Measurements from ENCODE around the gene ABTB2.

ABTB2 gene

DNA sequence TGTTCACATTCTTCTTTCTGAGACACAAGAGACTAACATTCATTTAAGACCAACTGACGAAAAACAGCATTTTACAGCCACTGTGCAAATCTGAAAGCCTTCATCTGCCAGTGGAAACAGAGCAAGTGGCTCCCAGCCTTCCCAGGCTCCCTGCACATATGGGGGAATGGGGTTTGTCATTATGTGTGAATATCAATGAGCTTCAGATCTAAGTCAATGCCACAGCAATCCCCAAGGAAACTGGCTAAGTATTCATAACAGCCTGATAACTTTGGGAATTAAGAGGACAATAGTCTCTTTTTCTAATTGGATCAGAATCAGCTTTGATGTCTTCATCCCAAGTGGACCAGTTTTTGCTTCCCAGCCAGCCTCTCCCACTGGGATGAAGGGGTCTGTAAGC is 66.9 kb downstream of the ABTB2 start:
- H3K4me3 ChIP-seq (replicated peaks; ENCODE audit: low read depth, low read length): no peak overlapping the region
- TF ChIP-seq, protein P1, sequence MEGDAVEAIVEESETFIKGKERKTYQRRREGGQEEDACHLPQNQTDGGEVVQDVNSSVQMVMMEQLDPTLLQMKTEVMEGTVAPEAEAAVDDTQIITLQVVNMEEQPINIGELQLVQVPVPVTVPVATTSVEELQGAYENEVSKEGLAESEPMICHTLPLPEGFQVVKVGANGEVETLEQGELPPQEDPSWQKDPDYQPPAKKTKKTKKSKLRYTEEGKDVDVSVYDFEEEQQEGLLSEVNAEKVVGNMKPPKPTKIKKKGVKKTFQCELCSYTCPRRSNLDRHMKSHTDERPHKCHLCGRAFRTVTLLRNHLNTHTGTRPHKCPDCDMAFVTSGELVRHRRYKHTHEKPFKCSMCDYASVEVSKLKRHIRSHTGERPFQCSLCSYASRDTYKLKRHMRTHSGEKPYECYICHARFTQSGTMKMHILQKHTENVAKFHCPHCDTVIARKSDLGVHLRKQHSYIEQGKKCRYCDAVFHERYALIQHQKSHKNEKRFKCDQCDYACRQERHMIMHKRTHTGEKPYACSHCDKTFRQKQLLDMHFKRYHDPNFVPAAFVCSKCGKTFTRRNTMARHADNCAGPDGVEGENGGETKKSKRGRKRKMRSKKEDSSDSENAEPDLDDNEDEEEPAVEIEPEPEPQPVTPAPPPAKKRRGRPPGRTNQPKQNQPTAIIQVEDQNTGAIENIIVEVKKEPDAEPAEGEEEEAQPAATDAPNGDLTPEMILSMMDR (IDR thresholded peaks at IDR 0.05; ENCODE audit: low read depth, low read length, missing control alignments): no peak
- DNase-seq (ENCODE audit: extremely low read depth, low read depth): no peak

DNA sequence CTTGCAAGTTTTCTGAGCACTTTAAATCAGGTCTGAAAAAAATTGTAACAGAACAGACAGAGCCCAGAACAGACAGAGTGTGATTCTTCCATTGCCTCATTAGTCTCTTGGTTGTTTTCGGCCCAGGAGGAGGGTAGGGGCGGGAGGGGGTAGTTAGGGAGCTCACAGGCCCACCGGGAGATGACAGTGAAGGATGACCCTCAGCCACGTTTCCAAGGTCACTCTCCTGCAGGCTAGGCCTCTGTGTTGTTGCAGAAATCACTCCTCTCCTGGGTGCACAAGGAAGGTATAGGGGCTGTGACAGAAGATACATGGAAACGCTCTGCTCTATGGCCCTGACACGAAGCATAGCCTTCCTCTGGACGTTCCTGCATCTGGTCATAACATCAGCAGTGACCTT is 69.3 kb downstream of the ABTB2 start:
- TF ChIP-seq, protein P1 (IDR thresholded peaks at IDR 0.05; ENCODE audit: low read depth, low read length, missing control alignments): no peak
- DNase-seq (ENCODE audit: extremely low read depth, low read depth): no peak
- H3K4me3 ChIP-seq (replicated peaks; ENCODE audit: low read depth, low read length): no peak overlapping the region

DNA sequence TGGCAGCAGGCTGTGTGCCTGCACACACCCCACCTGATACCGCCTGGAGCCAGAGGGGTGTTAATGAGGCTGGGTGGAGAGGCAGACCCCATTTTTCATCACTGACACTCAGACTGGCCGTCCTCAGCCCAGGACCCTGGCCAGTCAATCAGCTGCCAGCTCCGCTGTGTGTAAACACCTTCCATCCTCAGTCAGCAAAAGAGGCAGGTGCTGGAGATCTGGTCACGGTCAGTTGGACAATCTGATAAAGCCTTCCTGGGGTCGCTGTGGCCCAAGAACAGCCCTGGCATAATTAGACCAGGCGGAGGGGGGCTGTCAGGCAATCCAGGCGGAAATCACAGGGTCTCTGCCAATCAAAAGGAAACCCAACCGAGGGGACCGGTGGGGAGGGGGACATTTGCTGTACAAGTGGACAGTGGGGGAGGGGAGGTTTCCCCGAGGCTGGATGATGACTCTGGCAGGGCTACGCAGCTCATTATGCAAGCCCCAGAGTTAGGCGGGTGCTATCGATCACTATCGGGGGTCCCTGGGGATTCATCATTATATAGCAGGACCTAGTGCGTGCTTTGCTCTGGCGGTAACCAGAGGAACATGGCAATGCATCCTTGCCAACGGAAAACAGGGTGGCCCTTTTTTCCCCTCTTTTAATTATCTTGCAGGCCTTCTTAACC is 72.9 kb downstream of the ABTB2 start:
- TF ChIP-seq, protein P1 (IDR thresholded peaks at IDR 0.05; ENCODE audit: low read depth, low read length, missing control alignments): no peak
- no peak overlapping the region for H3K4me3 ChIP-seq (replicated peaks; ENCODE audit: low read depth, low read length)

DNA sequence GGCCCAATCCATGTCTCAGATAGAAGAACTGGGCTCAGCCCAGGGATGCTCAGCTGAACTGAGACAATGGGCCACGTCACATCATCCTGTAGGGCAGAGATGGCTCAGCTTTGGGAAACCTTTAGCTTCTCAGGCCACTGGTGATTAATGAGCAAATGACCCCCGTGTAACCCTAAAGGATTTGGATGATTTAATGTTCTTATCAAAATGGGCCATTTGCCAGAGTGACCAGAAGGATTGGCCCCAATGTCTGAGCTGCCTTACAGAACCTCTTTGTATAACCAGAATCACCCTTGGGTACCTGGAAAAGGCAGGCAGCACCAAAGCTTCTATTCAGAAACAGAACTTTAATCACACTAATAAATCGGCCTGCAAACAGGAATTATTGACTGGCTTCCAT is 73.7 kb downstream of the ABTB2 start:
- H3K4me3 ChIP-seq (replicated peaks; ENCODE audit: low read depth, low read length): no peak overlapping the region
- DNase-seq (ENCODE audit: extremely low read depth, low read depth): no peak

More for the DNA sequence above, 72.9 kb downstream of the ABTB2 start:
- no peak for DNase-seq (ENCODE audit: extremely low read depth, low read depth)

DNA sequence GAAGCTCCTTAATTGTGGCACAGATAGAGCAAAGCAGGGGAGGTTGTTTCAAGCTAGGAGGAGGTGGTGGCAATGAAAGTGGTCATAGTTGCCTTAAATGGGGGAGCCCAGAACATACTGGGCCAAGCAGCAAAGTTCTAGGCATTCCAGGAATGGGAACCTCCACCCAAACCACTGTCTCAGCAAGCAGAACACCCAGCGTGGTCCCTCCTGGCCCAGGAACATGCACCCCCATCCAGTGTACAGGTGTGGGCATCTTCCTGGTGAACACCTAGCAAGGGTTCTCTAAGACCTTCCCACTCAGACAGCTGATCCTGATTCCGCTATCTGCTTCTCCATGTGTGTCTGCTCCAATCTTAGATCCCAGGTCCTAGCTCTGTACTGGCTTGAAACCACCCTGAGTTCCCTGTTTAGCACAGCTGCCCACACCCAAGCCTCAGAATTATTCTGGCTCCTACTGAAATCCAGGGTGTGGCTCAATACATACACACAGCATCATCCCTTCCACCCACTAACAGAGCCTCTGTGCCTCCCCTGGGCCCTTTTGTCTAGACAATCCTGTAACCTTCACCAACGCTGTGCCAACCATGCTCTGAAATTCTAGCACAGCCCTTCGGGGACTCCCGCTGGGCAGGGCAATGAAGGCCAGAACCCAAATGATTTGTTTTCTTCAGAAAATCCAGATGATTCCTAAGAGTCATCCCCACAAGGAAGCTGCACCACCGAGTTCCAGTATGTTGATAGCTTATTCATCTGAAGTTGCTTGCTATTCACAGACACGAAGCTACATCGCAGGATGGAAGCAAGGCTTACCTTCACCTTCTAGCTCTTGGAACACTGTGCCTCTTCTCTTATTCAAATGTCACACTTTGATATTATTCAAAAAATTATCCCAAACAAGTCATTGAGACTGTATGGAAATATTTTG is 76.6 kb downstream of the ABTB2 start:
- DNase-seq (ENCODE audit: extremely low read depth, low read depth): no peak
- H3K4me3 ChIP-seq (replicated peaks; ENCODE audit: low read depth, low read length): no peak overlapping the region
- TF ChIP-seq, protein P1 (IDR thresholded peaks at IDR 0.05; ENCODE audit: low read depth, low read length, missing control alignments): no peak

More for the DNA sequence above, 73.7 kb downstream of the ABTB2 start:
- TF ChIP-seq, protein P1 (IDR thresholded peaks at IDR 0.05; ENCODE audit: low read depth, low read length, missing control alignments): no peak

DNA sequence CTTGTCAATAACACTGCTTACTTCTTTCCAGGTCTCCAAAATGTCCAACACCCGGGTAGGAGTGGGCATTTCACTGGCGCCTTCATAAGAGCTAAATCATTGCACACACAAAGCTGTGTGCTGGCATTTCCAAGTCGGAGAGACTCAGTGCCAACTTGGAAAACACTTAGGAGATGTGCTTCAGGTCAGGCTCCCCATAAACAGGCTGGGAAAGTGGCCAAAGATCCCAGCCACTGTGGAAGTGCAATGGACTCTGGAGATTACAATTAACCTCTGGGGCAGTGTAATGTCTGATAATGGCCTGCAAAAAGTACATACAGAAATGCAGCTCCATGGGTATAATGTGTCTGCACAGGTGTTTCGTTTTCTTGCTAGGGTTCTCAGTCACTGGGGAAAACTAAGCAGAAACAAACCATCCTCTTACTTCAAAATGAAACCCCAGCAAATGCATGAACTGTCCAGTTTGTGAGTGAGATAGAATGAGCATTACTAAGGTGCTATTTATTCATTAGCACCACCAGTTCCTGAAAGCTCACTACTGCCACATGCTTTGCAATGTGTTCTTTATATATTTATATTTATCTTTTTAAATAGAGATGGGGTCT is 79.0 kb downstream of the ABTB2 start:
- no peak overlapping the region for H3K4me3 ChIP-seq (replicated peaks; ENCODE audit: low read depth, low read length)
- TF ChIP-seq, protein P1 (IDR thresholded peaks at IDR 0.05; ENCODE audit: low read depth, low read length, missing control alignments): no peak
- no peak for DNase-seq (ENCODE audit: extremely low read depth, low read depth)

Data from HFF-Myc (cell line).